Measurements from ENCODE around the gene LILRB2.

- TF ChIP-seq, protein P1, sequence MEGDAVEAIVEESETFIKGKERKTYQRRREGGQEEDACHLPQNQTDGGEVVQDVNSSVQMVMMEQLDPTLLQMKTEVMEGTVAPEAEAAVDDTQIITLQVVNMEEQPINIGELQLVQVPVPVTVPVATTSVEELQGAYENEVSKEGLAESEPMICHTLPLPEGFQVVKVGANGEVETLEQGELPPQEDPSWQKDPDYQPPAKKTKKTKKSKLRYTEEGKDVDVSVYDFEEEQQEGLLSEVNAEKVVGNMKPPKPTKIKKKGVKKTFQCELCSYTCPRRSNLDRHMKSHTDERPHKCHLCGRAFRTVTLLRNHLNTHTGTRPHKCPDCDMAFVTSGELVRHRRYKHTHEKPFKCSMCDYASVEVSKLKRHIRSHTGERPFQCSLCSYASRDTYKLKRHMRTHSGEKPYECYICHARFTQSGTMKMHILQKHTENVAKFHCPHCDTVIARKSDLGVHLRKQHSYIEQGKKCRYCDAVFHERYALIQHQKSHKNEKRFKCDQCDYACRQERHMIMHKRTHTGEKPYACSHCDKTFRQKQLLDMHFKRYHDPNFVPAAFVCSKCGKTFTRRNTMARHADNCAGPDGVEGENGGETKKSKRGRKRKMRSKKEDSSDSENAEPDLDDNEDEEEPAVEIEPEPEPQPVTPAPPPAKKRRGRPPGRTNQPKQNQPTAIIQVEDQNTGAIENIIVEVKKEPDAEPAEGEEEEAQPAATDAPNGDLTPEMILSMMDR (IDR thresholded peaks at IDR 0.05) = no peak
- no peak for TF ChIP-seq POLR2A (IDR thresholded peaks at IDR 0.05)
Observed at GRCh38 chr19:54282686-54283470, 2.0 kb upstream of the LILRB2 start.

Measured in right lobe of liver (tissue), 4 donors.